Measurements from ENCODE around the gene POU2F2.
"Not testable (repeated sequence)": the region's sequence is repeated elsewhere in the genome, so short reads cannot be mapped to it uniquely, and the experiment has no call there.

Gene POU2F2

GRCh38 chr19:42102877-42103276 is 29.4 kb downstream of the POU2F2 start:
- DNase-seq, result no peak

GRCh38 chr19:42100241-42100640 is 32.0 kb downstream of the POU2F2 start:
- not testable (repeated sequence) for DNase-seq

DNA sequence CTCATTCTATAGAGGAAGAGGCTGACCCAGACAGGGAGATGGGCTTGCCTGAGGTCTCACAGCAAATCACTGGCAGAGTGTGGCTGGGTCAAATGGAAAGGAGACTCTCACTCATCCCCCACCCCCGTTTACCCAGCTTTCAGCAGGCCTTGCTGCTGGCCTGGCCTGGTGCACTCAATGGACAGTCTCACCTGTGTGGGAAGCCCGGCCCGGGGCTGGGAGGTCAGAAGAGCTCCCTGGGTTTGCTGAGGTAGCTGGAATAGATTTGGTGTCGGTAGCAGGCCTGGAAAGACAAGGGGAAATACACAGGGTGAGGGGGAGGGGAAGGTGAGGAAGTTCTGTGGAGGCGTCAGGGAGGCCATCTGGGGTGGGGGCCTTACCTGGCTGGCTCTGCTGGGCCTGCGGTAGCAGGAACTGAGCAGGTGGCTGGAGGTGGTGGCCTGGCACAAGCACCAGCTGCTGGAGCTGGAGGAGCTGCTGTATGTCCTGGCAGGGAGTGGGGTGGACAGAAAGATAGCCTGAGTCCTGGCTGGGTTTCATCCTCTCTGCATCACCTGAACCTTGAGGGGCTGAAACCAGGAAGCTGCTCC is 32.8 kb downstream of the POU2F2 start:
- DNase-seq, result no peak

DNA sequence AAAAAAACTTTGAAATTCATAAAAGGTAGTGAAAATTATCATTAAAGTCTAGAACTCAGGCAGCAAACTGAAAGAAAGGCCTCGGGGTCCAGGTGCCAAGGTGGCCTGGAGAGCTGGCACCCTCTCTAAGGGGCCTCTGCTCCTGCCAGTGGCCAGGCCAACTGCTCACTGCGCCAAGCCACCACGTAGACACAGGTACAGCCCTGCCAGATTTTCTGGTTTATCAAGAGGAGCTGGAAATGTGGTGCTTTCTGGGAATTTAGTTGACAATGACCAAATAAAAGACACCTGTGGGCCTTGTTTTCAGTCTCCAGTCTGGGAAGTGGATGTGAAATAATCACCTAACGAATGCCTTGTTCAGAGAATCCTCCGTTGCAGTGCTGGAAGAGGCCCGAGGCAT is 33.5 kb downstream of the POU2F2 start:
- DNase-seq, result no peak

DNA sequence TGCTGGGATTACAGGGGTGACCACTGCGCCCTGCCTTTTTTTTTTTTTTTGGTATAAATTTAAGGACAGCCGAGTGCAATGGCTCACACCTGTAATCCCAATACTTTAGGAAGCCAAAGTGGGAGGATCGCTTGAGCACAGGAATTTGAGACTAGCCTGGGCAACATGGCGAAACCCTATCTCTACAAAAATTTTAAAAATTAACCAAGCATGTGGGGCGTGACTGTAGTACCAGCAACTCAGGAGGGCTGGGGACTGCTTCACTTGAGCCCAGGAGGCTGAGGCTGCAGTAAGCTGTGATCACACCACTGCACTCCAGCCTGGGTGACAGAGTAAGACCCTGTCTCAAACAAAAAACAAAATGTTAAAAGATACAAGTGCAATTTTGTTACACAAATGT is 34.8 kb downstream of the POU2F2 start:
- no peak for DNase-seq

GRCh38 chr19:42096255-42096837 is 35.9 kb downstream of the POU2F2 start:
- no peak for DNase-seq

DNA sequence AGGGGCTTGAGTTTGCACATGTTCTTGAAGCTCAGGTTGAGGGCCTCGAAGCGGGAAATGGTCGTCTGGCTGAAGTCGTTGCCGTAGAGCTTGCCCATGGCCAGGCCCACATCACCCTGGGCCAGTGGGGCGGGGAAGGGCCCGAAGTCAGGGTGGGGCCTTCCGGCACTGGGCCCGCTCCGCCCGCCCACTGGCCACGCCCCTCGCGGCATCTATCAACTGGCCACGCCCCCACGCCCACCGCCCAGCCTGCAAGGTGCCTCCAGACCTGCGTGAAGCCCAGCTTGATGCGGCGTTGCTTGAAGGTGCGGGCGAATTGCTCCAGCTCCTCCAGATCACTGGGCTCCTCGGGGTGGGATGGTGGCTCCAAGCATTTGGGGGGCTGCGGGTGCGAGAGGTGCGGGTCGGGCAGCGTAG is 36.4 kb downstream of the POU2F2 start:
- DNase-seq, result no peak

DNA sequence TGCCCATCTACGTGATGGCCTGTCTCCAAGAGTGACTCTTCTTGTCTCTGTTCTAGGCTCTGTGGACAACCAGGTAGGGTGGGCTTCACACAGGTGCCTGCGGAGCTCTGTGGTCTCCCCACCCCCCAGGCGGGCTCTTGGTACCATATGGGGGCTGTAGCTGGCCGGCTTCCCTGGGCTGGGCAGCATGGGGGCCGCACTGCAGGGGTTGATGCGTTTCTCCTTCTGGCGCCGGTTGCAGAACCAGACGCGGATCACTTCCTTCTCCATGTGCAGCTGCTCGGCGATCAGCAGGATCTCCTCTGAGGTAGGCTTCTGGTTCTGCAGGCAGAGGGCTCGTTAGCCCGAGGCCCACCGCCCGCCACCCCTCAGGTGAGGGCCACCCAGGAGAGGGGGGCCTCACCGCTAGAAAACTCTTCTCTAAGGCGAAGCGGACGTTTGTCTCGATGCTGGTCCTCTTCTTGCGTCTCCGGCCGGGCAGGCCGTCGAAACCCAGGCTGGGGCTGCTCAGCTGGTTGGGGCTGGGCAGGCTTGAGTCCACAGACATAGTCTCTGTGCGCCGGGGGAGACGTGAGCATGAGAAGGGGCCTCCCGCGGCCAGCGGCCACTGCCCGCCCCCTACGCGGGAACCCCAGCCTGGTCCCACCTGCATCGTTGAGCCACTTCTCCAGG is 37.0 kb downstream of the POU2F2 start:
- no peak for DNase-seq

DNA sequence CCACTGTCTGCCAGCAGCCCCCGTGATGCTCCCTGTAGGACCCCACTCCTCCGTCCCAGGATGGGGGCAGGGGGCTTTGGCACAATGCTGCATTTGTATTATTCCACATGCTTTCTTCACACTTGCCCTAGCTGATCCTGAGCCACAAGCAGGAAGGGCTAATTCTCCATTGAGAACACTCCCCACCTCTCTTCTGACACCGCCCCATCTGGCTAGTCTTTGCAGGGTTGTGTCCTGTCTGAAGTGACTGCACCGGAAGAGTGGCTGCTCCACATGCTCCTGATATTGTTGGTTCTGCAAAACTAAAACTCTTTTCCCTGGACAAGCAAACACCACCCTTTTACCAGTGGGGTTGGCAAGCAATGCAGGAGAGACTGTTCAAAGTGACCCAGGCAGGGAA is 38.3 kb downstream of the POU2F2 start:
- no peak for DNase-seq

DNA sequence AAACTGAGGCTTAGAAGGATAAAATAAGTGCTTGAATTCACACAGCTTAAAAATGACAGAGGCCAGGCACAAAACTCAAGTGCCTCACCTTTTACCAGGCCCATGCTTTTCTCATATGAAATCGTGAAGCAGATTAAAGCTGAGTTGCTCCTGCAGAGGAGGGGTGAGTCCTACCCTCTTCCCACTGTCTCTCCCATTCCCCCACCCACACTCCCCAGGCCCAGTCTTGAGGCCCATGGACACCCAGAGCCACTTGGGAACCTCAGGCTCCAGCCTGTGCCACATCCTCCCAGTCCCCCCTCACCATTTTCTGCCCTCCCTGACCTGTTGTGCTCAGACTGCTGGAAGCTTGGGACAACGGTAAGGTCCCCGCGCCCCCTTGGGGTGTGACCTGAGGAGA is 38.7 kb downstream of the POU2F2 start:
- DNase-seq, result no peak

DNA sequence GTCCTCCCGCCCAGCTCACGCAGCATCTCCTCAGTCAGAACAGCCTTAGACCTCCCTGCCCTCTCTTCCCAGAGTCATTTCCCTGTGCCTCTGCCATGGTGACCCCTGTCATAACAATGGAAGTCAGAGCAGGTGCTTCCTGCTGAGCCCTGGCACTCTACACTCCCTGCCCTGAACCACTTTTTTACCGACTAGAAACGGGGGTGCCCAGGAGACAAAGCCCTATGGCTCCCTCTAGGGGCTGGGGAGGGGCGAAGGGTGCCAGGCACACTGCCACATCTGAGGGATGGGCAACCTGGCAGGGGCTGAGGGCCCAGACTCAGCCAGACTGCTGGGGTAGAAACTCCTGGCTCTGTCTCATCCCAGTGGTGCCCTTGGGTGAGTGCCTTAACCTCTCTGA is 39.9 kb downstream of the POU2F2 start:
- DNase-seq, result no peak

- no peak for DNase-seq
Measured at GRCh38 chr19:42091742-42092141, 40.5 kb downstream of the POU2F2 start.

DNA sequence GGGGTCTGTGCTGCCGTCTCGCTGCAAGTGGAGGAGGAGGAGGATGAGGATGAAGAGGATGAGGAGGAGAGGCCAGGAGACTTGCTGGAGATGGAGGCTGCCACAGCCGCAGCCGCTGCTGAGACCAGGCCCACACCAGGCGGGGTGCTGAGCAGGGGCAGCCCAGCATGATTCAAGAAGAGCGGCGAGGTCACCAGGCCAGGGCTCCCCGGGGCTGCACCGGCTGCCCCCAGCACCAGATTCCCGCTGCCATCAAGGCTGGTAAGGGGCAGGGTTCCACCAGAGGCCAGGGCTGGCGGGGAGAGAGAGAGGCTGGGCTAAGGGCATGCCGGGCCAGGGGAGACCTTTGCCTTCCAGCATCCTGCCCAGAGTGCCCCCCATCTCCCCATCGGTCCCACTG is 40.9 kb downstream of the POU2F2 start:
- no peak for DNase-seq

GRCh38 chr19:42090672-42091071 is 41.6 kb downstream of the POU2F2 start:
- no peak for DNase-seq

DNA sequence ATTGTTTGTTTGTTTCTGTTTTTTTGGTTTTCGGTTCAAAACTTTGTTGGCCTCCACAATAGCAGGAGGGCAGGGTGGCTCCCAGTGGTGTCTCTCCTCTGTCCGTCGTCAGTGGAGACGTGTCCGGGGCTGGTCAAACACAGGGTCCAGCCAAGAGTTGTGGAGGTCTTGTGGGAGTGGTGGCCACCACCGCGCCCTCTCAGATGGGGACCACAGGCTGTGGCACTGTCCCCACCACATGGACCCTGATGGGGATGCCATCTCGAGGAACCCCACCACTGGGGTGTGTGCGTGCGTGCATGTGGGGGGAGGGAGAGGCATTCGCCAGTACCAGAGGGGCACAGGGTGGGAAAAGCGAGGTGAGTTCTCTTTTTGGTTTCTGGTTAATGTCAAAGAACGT is 42.5 kb downstream of the POU2F2 start:
- DNase-seq, result no peak

DNA sequence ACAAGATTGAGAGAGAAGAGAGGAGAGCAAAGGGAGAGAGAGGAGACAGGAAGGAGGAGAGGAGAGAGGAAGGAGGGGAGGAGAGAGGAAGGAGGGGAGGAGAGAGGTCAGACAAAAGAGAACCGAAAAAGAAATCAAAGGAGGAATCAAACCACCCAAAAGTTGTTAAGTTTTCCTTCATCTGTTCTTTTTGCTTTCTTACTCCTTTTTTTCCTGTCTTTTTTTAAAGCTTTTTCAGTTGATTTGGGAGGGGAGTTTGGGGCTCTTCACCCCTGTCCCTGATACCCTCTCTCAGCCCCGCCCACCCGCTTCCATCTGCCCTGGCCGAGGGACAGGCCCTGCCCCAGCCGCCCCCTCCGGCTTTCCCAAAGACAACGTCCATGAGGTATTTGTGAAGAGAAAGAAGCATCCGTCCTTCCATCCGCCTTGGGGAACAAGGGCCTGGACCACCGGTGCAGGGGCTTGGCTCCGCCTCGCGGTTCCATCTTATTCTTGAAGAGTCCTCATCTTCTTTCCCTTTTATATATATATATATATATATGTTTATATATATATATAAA is 43.0 kb downstream of the POU2F2 start:
- no peak for DNase-seq

GRCh38 chr19:42088471-42089190 is 43.6 kb downstream of the POU2F2 start:
- DNase-seq, result no peak

GRCh38 chr19:42086770-42087550 is 45.3 kb downstream of the POU2F2 start:
- no peak for DNase-seq

DNA sequence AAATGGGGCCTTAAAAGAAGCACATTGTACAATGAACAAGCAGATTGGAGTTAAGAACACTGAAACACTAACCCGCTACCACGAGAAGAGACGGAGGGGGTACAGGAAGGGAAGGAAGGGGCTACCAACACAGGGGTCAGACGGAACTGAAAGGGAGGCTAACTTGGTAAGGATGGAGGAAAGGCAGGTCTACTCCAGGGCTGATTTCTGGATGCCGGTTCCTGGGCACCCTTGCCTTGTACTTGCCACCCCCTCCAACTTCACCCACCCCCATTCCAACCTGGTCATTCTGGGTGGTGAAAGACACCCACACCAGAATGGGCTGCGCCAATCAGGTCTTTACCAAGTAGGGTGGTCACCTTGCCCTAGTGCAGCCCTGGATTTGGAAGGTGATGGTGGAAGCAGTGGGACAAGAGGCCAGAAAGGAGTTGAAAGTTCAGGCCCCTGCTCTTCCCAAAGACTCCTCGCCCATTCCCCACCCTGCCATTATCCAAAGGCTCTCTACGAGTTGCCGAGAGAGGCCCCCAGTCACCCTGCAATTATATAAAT is 46.0 kb downstream of the POU2F2 start:
- DNase-seq, result no peak

- no peak for DNase-seq
Measured at GRCh38 chr19:42083537-42083936, 48.7 kb downstream of the POU2F2 start.
